NCI-H2171 treated with DMSO at 0.1 percent for 48 hours (cell line): ENCODE measurements around the gene SLC16A10.
"Not testable (repeated sequence)": the region's sequence is repeated elsewhere in the genome, so short reads cannot be mapped to it uniquely, and the experiment has no call there.

Experiments used
- DNase-seq: peaks from one replicate; lab custom pipeline; 2025; lab: John Stamatoyannopoulos, UW

The SLC16A10 gene

GRCh38 chr6:111087106-111087835, at the start of gene SLC16A10:
Gene SLC16A10, plus strand, starts transcription at chr6:111087503. Its CDS starts 250 bp downstream, at chr6:111087753.
- peak; percentile 92 for DNase-seq

GRCh38 chr6:111038534-111039252, 48.6 kb upstream of the SLC16A10 start:
- DNase-seq: no peak

GRCh38 chr6:111041917-111042316, 45.4 kb upstream of the SLC16A10 start:
- no peak for DNase-seq

DNA sequence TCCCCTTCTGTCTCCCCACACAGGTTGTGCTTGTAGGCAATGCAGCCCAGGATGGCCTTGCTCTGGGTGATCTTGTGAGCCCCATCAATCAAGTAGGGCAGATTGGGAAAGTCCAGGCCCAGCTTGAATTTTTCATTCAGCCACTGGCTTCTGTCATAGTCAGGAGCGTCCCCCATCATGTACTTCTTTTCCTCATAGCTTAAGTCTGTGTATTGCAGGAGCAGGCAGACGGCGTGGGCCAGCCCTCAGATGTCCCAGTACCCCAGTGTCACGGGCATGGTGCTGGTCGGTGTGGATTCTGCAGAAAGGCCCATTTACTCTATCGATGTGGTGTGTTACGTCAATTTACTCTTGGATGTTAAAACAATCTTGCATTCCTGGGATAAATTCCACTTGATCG, 40.1 kb upstream of the SLC16A10 start:
- no peak for DNase-seq

DNA sequence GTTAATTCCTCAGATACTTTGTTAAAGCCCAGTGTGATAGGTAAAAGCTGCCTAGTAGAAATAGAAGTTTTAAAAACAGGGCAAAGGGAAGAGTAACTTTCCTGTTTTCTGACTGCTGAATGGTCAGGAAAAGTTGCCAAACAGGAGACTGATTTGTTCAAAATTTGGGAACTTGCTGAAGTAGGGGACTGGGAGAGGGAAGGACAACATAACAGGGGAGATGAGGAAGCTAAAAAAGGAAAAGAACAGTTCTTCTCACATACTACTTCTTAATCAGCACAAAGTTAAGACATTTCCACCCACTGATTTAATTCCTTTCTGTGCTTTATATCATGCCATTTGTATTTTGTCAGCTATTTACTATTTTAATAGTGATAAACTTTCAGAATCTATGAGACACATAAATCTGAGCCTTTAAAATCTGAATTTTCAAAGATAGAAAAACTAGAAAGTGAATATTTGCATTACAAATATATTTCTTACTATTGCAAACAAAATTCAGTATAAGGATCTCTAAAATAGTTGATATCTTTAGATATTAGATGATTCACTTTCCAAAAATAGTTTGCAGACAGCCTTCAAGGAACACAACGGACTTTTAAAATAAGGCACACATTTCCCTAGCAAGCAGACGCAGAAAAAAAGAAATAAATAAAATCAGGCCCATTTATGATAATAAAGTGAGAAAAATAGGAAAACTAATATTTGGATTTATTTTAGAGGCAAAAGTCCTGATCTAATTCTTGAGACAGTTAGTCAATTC, 36.9 kb upstream of the SLC16A10 start:
- DNase-seq: no peak

GRCh38 chr6:111052171-111052570, 35.1 kb upstream of the SLC16A10 start:
- no peak for DNase-seq

GRCh38 chr6:111057074-111057752, 30.1 kb upstream of the SLC16A10 start:
- peak; percentile 67 for DNase-seq

DNA sequence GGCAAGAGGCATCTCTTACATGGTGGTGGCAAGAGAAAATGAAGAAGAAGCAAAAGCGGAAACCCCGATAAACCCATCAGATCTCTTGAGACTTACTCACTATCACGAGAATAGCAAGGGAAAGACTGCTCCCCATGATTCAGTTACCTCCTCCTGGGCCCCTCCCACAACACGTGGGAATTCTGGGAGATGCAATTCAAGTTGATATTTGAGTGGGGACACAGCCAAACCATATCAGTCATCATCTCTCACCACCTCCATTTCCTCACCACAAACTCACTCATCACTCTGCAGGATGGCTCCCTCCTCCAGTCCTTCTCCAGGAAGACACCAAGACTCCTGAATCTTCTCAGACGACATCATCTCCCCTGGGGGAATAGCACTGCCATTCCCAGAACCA, 25.8 kb upstream of the SLC16A10 start:
- no peak for DNase-seq

DNA sequence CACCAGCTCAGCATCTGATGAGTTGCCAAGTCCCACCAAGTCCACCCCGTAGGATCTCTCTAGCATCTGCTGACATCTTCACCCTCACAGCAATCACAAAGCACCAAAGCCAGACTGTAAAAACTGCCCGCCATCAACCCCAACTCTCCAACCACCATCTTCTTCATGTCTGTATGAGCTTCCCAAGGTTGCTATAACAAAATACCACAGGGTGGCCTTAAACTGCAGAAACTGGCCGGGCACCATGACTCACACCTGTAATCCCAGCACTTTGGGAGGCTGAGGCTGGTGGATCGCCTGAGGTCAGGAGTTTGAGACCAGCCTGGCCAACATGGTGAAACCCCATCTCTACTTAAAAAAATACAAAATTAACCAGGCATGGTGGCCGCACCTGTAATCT, 25.3 kb upstream of the SLC16A10 start:
- DNase-seq: not testable (repeated sequence)

DNA sequence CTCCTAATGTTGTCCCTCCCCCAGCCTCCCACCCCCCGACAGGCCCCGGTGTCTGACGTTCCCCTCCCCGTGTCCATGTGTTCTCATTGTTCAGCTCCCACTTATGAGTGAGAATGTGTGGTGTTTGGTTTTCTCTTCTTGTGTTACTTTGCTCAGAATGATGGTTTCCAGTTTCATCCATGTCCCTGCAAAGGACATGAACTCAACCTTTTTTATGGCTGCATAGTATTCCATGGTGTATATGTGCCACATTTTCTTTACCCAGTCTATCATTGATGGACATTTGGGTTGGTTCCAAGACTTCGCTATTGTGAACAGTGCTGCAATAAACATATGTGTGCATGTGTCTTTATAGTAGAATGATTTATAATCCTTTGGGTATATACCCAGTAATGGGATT, 24.4 kb upstream of the SLC16A10 start:
- DNase-seq: not testable (repeated sequence)

GRCh38 chr6:111068109-111068865, 19.0 kb upstream of the SLC16A10 start:
- no peak for DNase-seq

DNA sequence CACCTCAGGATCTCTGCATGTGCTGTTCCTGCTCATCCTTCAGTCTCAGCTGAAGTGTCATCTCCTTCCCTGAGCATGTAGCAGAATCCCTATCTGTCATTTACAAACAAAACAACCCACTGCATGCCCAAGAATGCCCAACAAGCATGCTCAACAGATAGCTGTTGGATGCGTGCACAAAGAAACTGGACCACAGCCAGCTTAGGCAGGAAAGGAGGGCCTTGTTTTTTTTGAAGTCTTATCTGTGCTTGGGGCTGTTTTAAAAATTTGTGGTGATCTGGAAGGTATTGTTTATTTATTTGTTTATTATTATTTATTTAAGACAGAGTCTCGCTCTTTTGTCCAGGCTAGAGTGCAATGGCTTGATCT, 18.5 kb upstream of the SLC16A10 start:
- no peak for DNase-seq

DNA sequence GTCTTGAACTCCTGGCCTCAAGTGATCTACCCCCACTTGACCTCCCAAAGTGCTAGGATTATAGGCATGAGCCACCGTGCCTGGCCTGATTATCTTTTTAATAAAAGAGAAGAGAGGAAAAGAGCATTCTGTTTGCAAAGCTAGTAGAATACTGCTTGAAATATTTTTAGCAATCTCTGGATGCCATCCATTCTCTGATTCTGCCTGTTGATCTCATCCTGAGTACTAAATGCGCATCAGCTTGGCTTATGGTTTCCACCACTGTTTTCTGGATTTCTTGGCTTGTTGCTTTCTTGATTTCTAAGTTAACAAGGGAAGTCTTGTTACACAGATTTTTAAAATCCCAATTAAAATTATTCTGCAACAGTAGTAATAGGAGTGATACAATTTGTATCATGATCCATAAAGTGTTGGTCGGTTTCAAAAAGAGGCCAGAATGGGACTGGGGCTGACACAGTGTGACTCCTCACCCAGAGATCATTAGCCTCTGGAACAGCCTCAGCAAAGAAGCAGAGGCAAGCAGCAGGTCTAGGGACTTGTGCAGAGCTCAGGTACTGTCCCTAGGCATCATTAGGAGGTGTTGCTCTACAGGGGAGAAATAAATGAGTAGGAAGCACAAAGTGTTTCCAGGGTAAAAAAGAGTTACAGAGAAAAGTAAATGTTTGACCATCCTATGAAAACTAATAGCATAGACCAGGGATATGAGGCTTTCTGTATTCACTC, 17.8 kb upstream of the SLC16A10 start:
- no peak for DNase-seq

GRCh38 chr6:111070105-111071005, 16.9 kb upstream of the SLC16A10 start:
- no peak for DNase-seq

DNA sequence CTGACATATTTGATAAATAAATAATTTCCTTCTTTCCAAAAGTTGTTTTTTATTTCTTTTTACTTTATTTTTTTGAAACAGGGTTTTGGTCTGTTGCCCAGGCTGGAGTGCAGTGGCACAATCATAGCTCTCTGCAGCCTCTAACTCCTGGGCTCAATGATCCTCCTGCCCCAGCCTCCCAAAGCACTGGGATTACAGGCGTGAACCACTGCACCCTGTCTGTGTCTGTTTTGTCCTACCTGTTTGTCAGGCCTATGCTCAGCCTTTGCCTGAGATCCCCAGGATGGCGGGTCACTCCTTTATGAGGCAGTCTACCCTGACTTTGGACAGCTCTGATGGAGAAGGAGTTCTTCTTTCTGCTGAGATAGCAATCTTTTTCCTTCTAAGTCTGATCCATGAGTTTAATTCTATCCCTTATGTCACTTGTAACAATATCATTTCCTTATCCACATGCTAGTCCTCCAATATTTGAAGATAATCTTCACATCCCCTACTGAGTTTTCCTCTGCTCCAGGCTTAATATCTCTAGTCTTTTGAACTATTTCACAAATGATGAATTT, 14.4 kb upstream of the SLC16A10 start:
- DNase-seq: no peak

GRCh38 chr6:111074311-111074710, 13.0 kb upstream of the SLC16A10 start:
- no peak for DNase-seq

DNA sequence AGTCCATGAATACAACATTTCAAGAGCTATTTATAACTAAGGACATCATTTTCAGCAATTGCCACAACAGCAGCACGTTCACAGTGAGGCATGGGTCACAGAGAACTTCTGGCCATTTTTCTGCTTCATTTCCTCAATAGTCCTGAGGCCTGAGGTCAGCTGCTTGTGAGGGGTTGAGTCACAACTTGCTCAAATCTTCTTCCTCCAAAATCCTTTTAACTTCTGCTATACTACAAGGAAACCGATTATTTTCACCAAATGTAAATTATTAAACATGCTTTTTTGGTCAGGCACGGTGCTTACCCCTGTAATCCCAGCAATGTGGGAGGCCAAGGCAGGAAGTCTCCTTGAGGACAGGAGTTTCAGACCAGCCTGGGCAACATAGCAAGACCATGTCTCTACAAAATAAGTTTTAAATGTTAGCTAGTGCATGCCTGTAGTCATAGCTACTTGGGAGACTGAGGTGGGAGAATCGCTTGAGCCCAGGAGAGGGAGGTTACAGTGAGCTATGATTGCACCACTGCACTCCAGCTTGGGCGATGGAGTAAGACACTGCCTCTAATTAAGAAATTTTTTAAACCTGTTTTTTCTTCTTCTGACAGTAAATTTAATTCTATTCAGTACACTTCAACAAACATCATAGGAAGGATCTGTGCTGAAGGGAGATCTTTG, 11.1 kb upstream of the SLC16A10 start:
- DNase-seq: no peak

DNA sequence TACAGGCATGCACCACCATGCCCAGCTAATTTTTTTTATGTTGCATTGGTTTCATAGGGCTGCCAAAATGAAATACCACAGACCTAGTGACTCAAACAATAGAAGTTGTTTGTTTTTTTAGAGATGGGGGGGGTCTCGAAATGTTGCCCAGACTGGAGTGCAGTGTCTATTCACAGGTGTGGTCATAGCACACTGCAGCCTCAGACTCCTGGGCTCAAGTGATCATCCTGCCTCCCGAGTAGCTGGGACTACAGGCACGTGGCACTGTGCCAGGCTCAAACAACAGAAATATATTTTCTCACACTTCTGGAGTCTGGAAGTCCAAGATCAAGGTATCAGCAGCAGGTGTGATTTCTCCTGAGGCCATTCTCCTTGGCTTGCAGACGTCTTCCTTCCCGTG, 6.6 kb upstream of the SLC16A10 start:
- peak; percentile 27 for DNase-seq

GRCh38 chr6:111086685-111087084, 618 bp upstream of the SLC16A10 start:
- DNase-seq: no peak
